H1 (cell line): ENCODE results near the gene WNT1. TPM values are rescaled to one million over a fixed set of nuclear protein-coding genes. Genes with fewer than 3 reads are reported as not detected.

Source experiments
- CTCF ChIA-PET: fragments of 300-600 bp; sonication (Branson Sonifier 250); formaldehyde crosslinking; loops from one replicate; lab custom pipeline; 2021; ENCODE audit not compliant: partially characterized antibody; lab: Charles Lee
- POLR2A ChIA-PET: fragments of 300-600 bp; sonication (Branson Sonifier 250); formaldehyde crosslinking; loops from one replicate; lab custom pipeline; 2021; ENCODE audit warnings: inconsistent platforms; ENCODE audit not compliant: partially characterized antibody; lab: Charles Lee
- DNase-seq, 2 experiments: peaks; one replicate each; pipeline versions ENCODE4 v3.0.0 to v3.0.0-alpha.2; 2010 to 2022; ENCODE audit warnings: low spot score in 2 of 2, low read depth in 1 of 2, mixed read lengths in 1 of 2
- FAIRE-seq: peaks from 2 replicates; lab custom pipeline; 2011; peaks lifted over from hg19 to GRCh38; lab: Jason Lieb, UNC
- H2AFZ ChIP-seq: 2 replicates; pipeline ENCODE4 v1.8.1; 2012; ENCODE audit warnings: low read length, inconsistent platforms
- H2AK5ac ChIP-seq: 2 replicates; pipeline ENCODE4 v1.6.1; 2013; ENCODE audit warnings: low read depth, low read length
- H2BK120ac ChIP-seq: replicated peaks from 2 replicates; pipeline ENCODE3; 2013; ENCODE audit warnings: low read depth, low read length, inconsistent platforms
- H2BK12ac ChIP-seq: 2 replicates; pipeline ENCODE4 v1.6.1; 2013; ENCODE audit warnings: low read depth, low read length
- H2BK15ac ChIP-seq: 2 replicates; pipeline ENCODE4 v1.6.1; 2013; ENCODE audit warnings: low read length
- H2BK20ac ChIP-seq: 2 replicates; pipeline ENCODE4 v1.6.1; 2013; ENCODE audit warnings: low read length
- H2BK5ac ChIP-seq: 2 replicates; pipeline ENCODE4 v1.6.1; 2013; ENCODE audit warnings: low read depth, low read length
- H3K14ac ChIP-seq: 2 replicates; pipeline ENCODE4 v1.6.1; 2013; ENCODE audit warnings: inconsistent platforms; ENCODE audit not compliant: insufficient read length
- H3K18ac ChIP-seq: 2 replicates; pipeline ENCODE4 v1.6.1; 2013; ENCODE audit warnings: low read length; ENCODE audit errors: extremely low read depth
- H3K23ac ChIP-seq: 2 replicates; pipeline ENCODE4 v1.6.1; 2013; ENCODE audit warnings: inconsistent platforms; ENCODE audit not compliant: insufficient read length
- H3K23me2 ChIP-seq: 2 replicates; pipeline ENCODE4 v1.6.1; 2013; ENCODE audit warnings: low read depth, low read length
- H3K27ac ChIP-seq: 2 replicates; pipeline ENCODE4 v1.6.1; 2011; ENCODE audit warnings: low read depth, low read length, inconsistent platforms
- H3K27me3 ChIP-seq, 4 experiments: replicated peaks in 1 of 4; 1 replicate in 1 of 4; 2 replicates in 3 of 4; pipeline versions ENCODE4 v1.6.1 to v1.8.1; 2011 to 2013; ENCODE audit warnings: low read length in 3 of 4, mild to moderate bottlenecking in 3 of 4, inconsistent platforms in 2 of 4, mixed read lengths in 2 of 4, moderate library complexity in 1 of 4; ENCODE audit not compliant: control insufficient read depth in 3 of 4, insufficient read depth in 3 of 4; ENCODE audit errors: extremely low read depth in 1 of 4
- H3K36me3 ChIP-seq, 4 experiments: 2 replicates each; pipeline versions ENCODE4 v1.6.1 to v1.8.1; 2011 to 2013; ENCODE audit warnings: mild to moderate bottlenecking in 4 of 4, low read length in 3 of 4, moderate library complexity in 2 of 4, control low read depth in 1 of 4, inconsistent platforms in 1 of 4; ENCODE audit not compliant: insufficient read depth in 4 of 4, control insufficient read depth in 2 of 4
- H3K4ac ChIP-seq: replicated peaks from 2 replicates; pipeline ENCODE3; 2013; ENCODE audit warnings: low read length, low read depth, mixed read lengths, inconsistent platforms; ENCODE audit not compliant: insufficient read length
- H3K4me1 ChIP-seq, 4 experiments: replicated peaks in 1 of 4; 1 replicate in 1 of 4; 2 replicates in 3 of 4; pipeline versions ENCODE4 v1.6.1 to v1.8.1; 2011 to 2013; ENCODE audit warnings: low read length in 3 of 4, inconsistent platforms in 2 of 4, mixed read lengths in 1 of 4; ENCODE audit not compliant: insufficient read depth in 4 of 4, control insufficient read depth in 3 of 4
- H3K4me2 ChIP-seq, 2 experiments: 2 replicates each; pipeline versions ENCODE4 v1.6.1 to v1.8.1; 2011 to 2013; ENCODE audit warnings: low read depth in 2 of 2, low read length in 2 of 2, control low read depth in 1 of 2, inconsistent platforms in 1 of 2, mild to moderate bottlenecking in 1 of 2; ENCODE audit not compliant: insufficient read depth in 1 of 2
- H3K4me3 ChIP-seq, 4 experiments: fragments of 200-600, 300-600 bp in 1 of 4; sonication (generic), shearing (Covaris generic), sonication (Bioruptor Twin) in 1 of 4; 2 replicates each; pipeline versions ENCODE4 v1.5.1 to v1.8.1; 2011 to 2016; ENCODE audit warnings: low read length in 4 of 4, low read depth in 3 of 4, control low read depth in 2 of 4, inconsistent platforms in 2 of 4, mild to moderate bottlenecking in 2 of 4, mixed read lengths in 1 of 4, moderate library complexity in 1 of 4; ENCODE audit not compliant: insufficient read depth in 2 of 4; ENCODE audit errors: extremely low read depth in 1 of 4
- H3K56ac ChIP-seq: replicated peaks from 2 replicates; pipeline ENCODE3; 2013; ENCODE audit warnings: low read depth, mild to moderate bottlenecking, mixed read lengths, low read length, inconsistent platforms; ENCODE audit not compliant: insufficient read length
- H3K79me1 ChIP-seq: 2 replicates; pipeline ENCODE4 v1.6.1; 2013; ENCODE audit warnings: low read depth, low read length, control low read depth
- H3K79me2 ChIP-seq, 2 experiments: 2 replicates each; pipeline versions ENCODE4 v1.6.1 to v1.8.1; 2012 to 2013; ENCODE audit warnings: low read length in 2 of 2, mild to moderate bottlenecking in 2 of 2, inconsistent platforms in 1 of 2; ENCODE audit not compliant: insufficient read depth in 2 of 2, control insufficient read depth in 1 of 2
- H3K9ac ChIP-seq, 4 experiments: replicated peaks in 1 of 4; 1 replicate in 1 of 4; 2 replicates in 3 of 4; pipeline versions ENCODE4 v1.6.1 to v1.8.1; 2011 to 2013; ENCODE audit warnings: low read depth in 3 of 4, low read length in 3 of 4, control low read depth in 2 of 4, mild to moderate bottlenecking in 2 of 4, moderate library complexity in 2 of 4, inconsistent platforms in 1 of 4; ENCODE audit errors: extremely low read depth in 1 of 4
- H3K9me3 ChIP-seq, 2 experiments: 2 replicates each; pipeline versions ENCODE4 v1.6.1 to v1.8.1; 2012 to 2013; ENCODE audit warnings: mild to moderate bottlenecking in 2 of 2, moderate library complexity in 2 of 2, control low read depth in 1 of 2, inconsistent platforms in 1 of 2, low read depth in 1 of 2, low read length in 1 of 2, mixed read lengths in 1 of 2; ENCODE audit not compliant: insufficient read depth in 2 of 2
- H4K20me1 ChIP-seq, 2 experiments: replicated peaks in 1 of 2; 2 replicates each; pipeline versions ENCODE3 to v1.8.1; 2011 to 2013; ENCODE audit warnings: inconsistent platforms in 2 of 2, low read length in 2 of 2, mild to moderate bottlenecking in 1 of 2; ENCODE audit not compliant: insufficient read depth in 2 of 2, control insufficient read depth in 1 of 2
- H4K5ac ChIP-seq: 2 replicates; pipeline ENCODE4 v1.6.1; 2013; ENCODE audit warnings: low read length, low read depth, mixed read lengths, inconsistent platforms; ENCODE audit not compliant: insufficient read length
- H4K8ac ChIP-seq: 2 replicates; pipeline ENCODE4 v1.8.0; 2013; ENCODE audit warnings: mild to moderate bottlenecking, moderate library complexity, low read length, inconsistent platforms; ENCODE audit not compliant: insufficient read depth; ENCODE audit errors: extremely low read depth
- H4K91ac ChIP-seq: replicated peaks from 2 replicates; pipeline ENCODE3; 2013; ENCODE audit warnings: low read length, mixed read lengths, inconsistent platforms; ENCODE audit not compliant: insufficient read length
- EZH2 ChIP-seq: fragments of 200-600 bp; sonication (generic); IDR thresholded peaks from 2 replicates; pipeline ENCODE4 v1.7.1; 2012; ENCODE audit warnings: low read depth, mild to moderate bottlenecking, moderate library complexity, low read length, inconsistent platforms; ENCODE audit not compliant: severe bottlenecking
- TAF7 ChIP-seq: optimal IDR thresholded peaks from 2 replicates; pipeline ENCODE3; 2011; ENCODE audit warnings: low read depth, mild to moderate bottlenecking, inconsistent platforms, low read length, moderate library complexity, borderline replicate concordance
- WGBS, 2 experiments: shearing (Covaris generic) in 1 of 2; methylation state at CpG; one replicate each; pipeline versions ENCODE4 v1.1.6 to v1.1.7; 2013 to 2015; ENCODE audit warnings: low lambda C conversion rate in 2 of 2, mixed read lengths in 2 of 2, inconsistent platforms in 1 of 2, low coverage in 1 of 2, missing lambda C conversion rate in 1 of 2; ENCODE audit not compliant: insufficient replicate concordance in 2 of 2, insufficient coverage in 1 of 2, insufficient read length in 1 of 2; ENCODE audit errors: extremely low coverage in 1 of 2, missing lambda C conversion rate in 1 of 2; 5-methylcytosine and 5-hydroxymethylcytosine counted together
- polyA plus RNA-seq, 7 experiments: library from polyadenylated mRNA; depleted of rRNA in 3 of 7; stranded (reverse) in 5 of 7; unstranded in 2 of 7; fragments of >200 nt in 5 of 7; fragments of 200-250 nt in 2 of 7; gene quantifications; 1 replicate in 5 of 7; 2 replicates in 1 of 7; 4 replicates in 1 of 7; pipeline versions ENCODE4 v1.2.1 to v1.2.3, GENCODE V29; 2011 to 2013; ENCODE audit warnings: missing spikeins in 2 of 7, mixed read lengths in 2 of 7
- total RNA-seq: library from RNA; stranded (reverse); fragmentation: NEBNext Ultra II Directional; extraction: Animal tissue kit (Norgen Biotek cat#: 25700); gene quantifications from 2 replicates; pipeline ENCODE4 v1.2.1, GENCODE V29; 2021

The WNT1 gene
- total and polyA plus RNA-seq, 2 of the 8 experiments (the other 6 are each of a cell fraction or from before 2014, with no cell fraction given) = not detected

DNA sequence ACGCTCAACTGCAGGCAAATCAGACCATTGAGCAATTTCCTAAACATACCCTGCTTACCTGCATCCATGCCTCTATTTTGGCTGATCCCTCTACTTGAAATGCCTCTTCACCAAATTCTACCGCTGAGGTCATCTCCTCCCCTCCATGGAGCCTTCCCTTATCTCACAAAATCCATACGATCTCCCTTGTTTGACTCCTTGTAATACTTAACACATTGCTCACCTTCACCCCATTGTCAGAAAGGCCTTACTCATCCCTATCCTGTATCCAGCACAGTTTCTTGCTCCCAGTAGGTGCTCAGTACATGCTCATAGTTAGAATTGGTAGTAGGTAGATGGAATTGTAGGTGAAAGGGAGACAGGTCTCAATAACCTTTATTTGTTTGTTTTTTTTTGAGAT, 15.7 kb downstream of the WNT1 start:
- Histone ChIP-seq H3K18ac (no peak overlapping the region), H3K56ac (no peak overlapping the region), H2AFZ (no peak overlapping the region), H3K4me2 (peak overlapping the region in 1 of 2 experiments; percentile 3; a peak in 1 of 4 replicates), H2BK20ac (no peak overlapping the region), H3K36me3 (no peaks in the 10 kb centered on the region; a peak in 1 of 8 replicates), H3K27me3 (peaks cover 43 to 64% (median 58%) of the 10 kb centered on the region in 4 experiments), H3K23ac (no peak overlapping the region), H3K79me2 (no peaks in the 10 kb centered on the region), H4K20me1 (no peaks in the 10 kb centered on the region), H4K5ac (no peak overlapping the region), H2BK120ac (no peak overlapping the region), H3K9me3 (no peaks in the 10 kb centered on the region), H2BK12ac (no peak overlapping the region), H3K4me1 (peaks cover 5 to 18% (median 8%) of the 10 kb centered on the region in 4 experiments; a peak in 6 of 7 replicates), H3K79me1 (no peaks in the 10 kb centered on the region), H2BK5ac (no peak overlapping the region), H3K4me3 (no peak overlapping the region), H3K9ac (no peak overlapping the region), H3K14ac (no peak overlapping the region), H2AK5ac (0 out of 2 replicates have a peak overlapping the region, but pooled peaks have one; percentile 9), H3K27ac (no peak overlapping the region), H3K23me2 (peaks cover 13% of the 10 kb centered on the region; the same call in 1 of the 2 replicates), H4K8ac (no peak overlapping the region), H4K91ac (no peak overlapping the region), H2BK15ac (no peak overlapping the region), H3K4ac (no peak overlapping the region)
- TF ChIP-seq EZH2 (peak; percentile 26), TAF7 (no peak)
- DNase-seq = no peak
- FAIRE-seq = no peak
- POLR2A ChIA-PET = interaction anchor here (1.3 to 4.0 kb wide), 3 partner anchors 12 to 37 kb away, joined by 4 to 18 read pairs (median 6); partner anchors contain the start of gene ARF3
- CTCF ChIA-PET = interaction anchor here (0.6 to 31.7 kb wide), 16 partner anchors 19 to 350 kb away, joined by 3 to 1336 read pairs (median 4); partner anchors contain the start of genes ARF3, DDX23, PRKAG1 and WNT1
- WGBS, 2 experiments = 77% methylated on average over 3 of the region's 3 CpGs; no CpG with 5 or more reads in 1 of the 2 experiments
